GM13976 (cell line): ENCODE measurements around the gene MCF2L2.

Experiments used
- DNase-seq: peaks from one replicate; pipeline ENCODE4 v3.0.0; 2012; ENCODE audit warnings: low spot score
- CTCF ChIP-seq: IDR thresholded peaks from 2 replicates; pipeline ENCODE4 v1.5.1; 2012; ENCODE audit warnings: borderline replicate concordance, mild to moderate bottlenecking; ENCODE audit not compliant: insufficient read depth; ENCODE audit errors: extremely low read depth, missing control alignments, control extremely low read depth
- in situ Hi-C: fragments of 300-500 bp; cut with MboI; formaldehyde crosslinking; loops from one replicate; pipeline ENCODE4 v1.12.0; 2022; ENCODE audit warnings: low sequenced_read_pairs, mixed read lengths, inconsistent platforms; ENCODE audit not compliant: unreplicated experiment

MCF2L2 gene

GRCh38 chr3:183449791-183450190 is 21.4 kb upstream of the MCF2L2 start:
- TF ChIP-seq CTCF: no peak
- no peak for DNase-seq
- in situ Hi-C loops: no loop called here

GRCh38 chr3:183449391-183449790 is 21.0 kb upstream of the MCF2L2 start:
- in situ Hi-C loops: no loop called here

DNA sequence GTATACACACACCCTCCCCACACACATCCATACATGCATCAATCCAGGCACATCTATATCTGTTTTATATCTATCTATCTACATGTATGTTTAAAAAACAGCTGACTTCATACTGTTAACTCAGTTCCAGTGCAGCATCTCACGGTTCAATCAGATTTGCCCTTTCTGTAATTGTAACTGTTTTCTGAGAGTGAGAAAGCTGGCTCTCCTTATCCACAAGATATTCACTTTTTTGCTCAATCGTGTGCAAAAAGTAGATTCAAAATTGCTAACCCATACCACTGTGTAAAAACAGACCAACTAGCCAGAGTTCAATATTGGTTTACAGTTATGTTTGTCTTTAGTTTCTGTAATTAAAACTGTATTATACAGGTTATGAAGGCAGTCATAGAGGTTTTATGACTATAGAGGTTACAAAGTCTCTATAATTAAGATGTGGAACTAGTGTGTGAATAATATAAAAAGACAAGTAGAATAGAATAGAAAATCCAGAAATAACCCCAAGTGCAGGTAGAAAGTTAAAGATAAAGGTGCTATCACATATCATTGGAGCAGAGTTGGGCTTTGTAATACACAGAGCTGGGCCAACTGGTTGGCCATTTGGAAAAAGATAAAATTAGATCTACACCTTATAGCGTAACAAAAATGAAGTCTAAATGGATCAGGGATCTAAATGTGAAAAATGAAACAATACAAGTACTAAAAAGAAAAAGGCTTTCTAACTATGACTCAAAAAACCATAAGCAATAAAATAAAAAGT is 20.1 kb upstream of the MCF2L2 start:
- no peak for DNase-seq
- no peak for TF ChIP-seq CTCF
- in situ Hi-C loops: no loop called here

More at GRCh38 chr3:183449391-183449790, 21.0 kb upstream of the MCF2L2 start:
- TF ChIP-seq CTCF: no peak
- no peak for DNase-seq

GRCh38 chr3:183447206-183448001 is 19.0 kb upstream of the MCF2L2 start:
- in situ Hi-C loops: no loop called here
- no peak for TF ChIP-seq CTCF
- DNase-seq: peak; percentile 92

- DNase-seq: no peak
- no peak for TF ChIP-seq CTCF
- in situ Hi-C loops: no loop called here
These were observed 18.4 kb upstream of the MCF2L2 start for GRCh38 chr3:183446838-183447205.

DNA sequence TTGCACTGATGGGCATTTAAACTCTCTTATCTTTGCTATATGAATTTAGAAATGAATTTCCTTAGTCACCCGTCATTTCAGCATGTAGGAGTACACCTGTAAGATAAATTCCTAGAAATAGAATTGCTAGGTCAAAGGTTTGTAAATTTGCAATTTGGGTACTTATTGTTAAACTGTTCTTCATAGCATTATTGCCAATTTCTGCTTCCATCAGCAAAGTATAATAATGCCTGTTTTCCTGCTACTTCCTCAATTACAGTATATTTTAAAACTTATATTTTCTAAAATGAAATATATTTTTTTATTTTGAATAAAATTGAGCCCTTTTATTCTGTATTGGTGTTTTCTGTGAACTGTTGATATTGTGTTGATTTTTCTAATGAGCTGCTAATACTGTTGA is 16.3 kb upstream of the MCF2L2 start:
- in situ Hi-C loops: no loop called here
- DNase-seq: no peak
- TF ChIP-seq CTCF: no peak
